Neutrophil (primary cell): Measurements from ENCODE around the gene FCRL5.

Source experiments
- H3K27ac ChIP-seq: fragments of 200-600 bp; sonication (generic); 2 replicates; pipeline ENCODE4 v1.5.1; 2016; ENCODE audit warnings: mild to moderate bottlenecking, moderate library complexity
- H3K27me3 ChIP-seq: fragments of 200-600 bp; sonication (generic); 2 replicates; pipeline ENCODE4 v1.6.0; 2016; ENCODE audit warnings: mild to moderate bottlenecking
- H3K36me3 ChIP-seq: fragments of 200-600 bp; sonication (generic); 2 replicates; pipeline ENCODE4 v1.5.1; 2017
- H3K4me1 ChIP-seq, 2 experiments: fragments of 200-600 bp in 1 of 2; sonication (generic) in 1 of 2; 1 replicate in 1 of 2; 2 replicates in 1 of 2; pipeline versions ENCODE4 v1.5.1 to v1.6.1; 2013 to 2016; ENCODE audit warnings: low read depth in 1 of 2, low read length in 1 of 2, mild to moderate bottlenecking in 1 of 2, moderate library complexity in 1 of 2; ENCODE audit not compliant: control insufficient read depth in 1 of 2, insufficient read depth in 1 of 2
- H3K4me3 ChIP-seq, 2 experiments: fragments of 200-600 bp in 1 of 2; sonication (generic) in 1 of 2; 1 replicate in 1 of 2; 2 replicates in 1 of 2; pipeline ENCODE4 v1.5.1; 2013 to 2016; ENCODE audit warnings: low read depth in 1 of 2, low read length in 1 of 2, mild to moderate bottlenecking in 1 of 2, moderate library complexity in 1 of 2
- H3K9me3 ChIP-seq: fragments of 200-600 bp; sonication (generic); 2 replicates; pipeline ENCODE4 v1.5.1; 2016
- CTCF ChIP-seq: fragments of 200-600 bp; sonication (generic); IDR thresholded peaks from 2 replicates; pipeline ENCODE4 v1.5.1; 2016; ENCODE audit warnings: antibody characterized with exemption

FCRL5 gene

GRCh38 chr1:157515709-157516108 lies 36.6 kb downstream of the FCRL5 start:
- no peaks in the 10 kb centered on the region for H3K27me3 ChIP-seq
- H3K27ac ChIP-seq: no peak overlapping the region
- no peak overlapping the region for H3K4me3 ChIP-seq
- no peaks in the 10 kb centered on the region for H3K36me3 ChIP-seq
- H3K4me1 ChIP-seq: no peaks in the 10 kb centered on the region
- no peak for TF ChIP-seq CTCF
- no peaks in the 10 kb centered on the region for H3K9me3 ChIP-seq

- TF ChIP-seq CTCF: no peak
- H3K9me3 ChIP-seq: no peaks in the 10 kb centered on the region
Observed at GRCh38 chr1:157515141-157515540, 37.2 kb downstream of the FCRL5 start.

GRCh38 chr1:157512036-157512969 lies 40.0 kb downstream of the FCRL5 start:
- TF ChIP-seq CTCF: no peak
- no peaks in the 10 kb centered on the region for H3K36me3 ChIP-seq
- no peak overlapping the region for H3K27ac ChIP-seq
- no peaks in the 10 kb centered on the region for H3K27me3 ChIP-seq
- H3K4me3 ChIP-seq: no peak overlapping the region
- H3K4me1 ChIP-seq: no peaks in the 10 kb centered on the region
- H3K9me3 ChIP-seq: no peaks in the 10 kb centered on the region

More at GRCh38 chr1:157515141-157515540, 37.2 kb downstream of the FCRL5 start:
- Histone ChIP-seq H3K4me1 (no peaks in the 10 kb centered on the region), H3K27ac (no peak overlapping the region), H3K27me3 (no peaks in the 10 kb centered on the region), H3K4me3 (no peak overlapping the region), H3K36me3 (no peaks in the 10 kb centered on the region)

- TF ChIP-seq CTCF: no peak
- Histone ChIP-seq H3K27me3 (peaks cover 4% of the 10 kb centered on the region), H3K4me3 (no peak overlapping the region), H3K36me3 (no peaks in the 10 kb centered on the region), H3K9me3 (no peaks in the 10 kb centered on the region), H3K4me1 (no peaks in the 10 kb centered on the region), H3K27ac (no peak overlapping the region)
Observed at GRCh38 chr1:157509546-157510232, 42.6 kb downstream of the FCRL5 start.

- H3K27me3 ChIP-seq: peaks cover 4% of the 10 kb centered on the region
- H3K9me3 ChIP-seq: no peaks in the 10 kb centered on the region
- no peaks in the 10 kb centered on the region for H3K36me3 ChIP-seq
- H3K27ac ChIP-seq: no peak overlapping the region
- no peaks in the 10 kb centered on the region for H3K4me1 ChIP-seq
- H3K4me3 ChIP-seq: no peak overlapping the region
- no peak for TF ChIP-seq CTCF
Observed at GRCh38 chr1:157505481-157506272, 46.6 kb downstream of the FCRL5 start.
